Skin of body (tissue), 3 donors: ENCODE measurements around the gene STX19. TPM values are rescaled to one million over a fixed set of nuclear protein-coding genes. Genes with fewer than 3 reads are reported as not detected.
"Not testable (repeated sequence)": the region's sequence is repeated elsewhere in the genome, so short reads cannot be mapped to it uniquely, and the experiment has no call there.

Source experiments
- DNase-seq: peaks from one replicate; lab custom pipeline; 2025; lab: John Stamatoyannopoulos, UW
- small RNA-seq: library from RNA; depleted of rRNA; stranded (forward); fragments of <200 nt; gene quantifications from one replicate; pipeline ENCODE3, GENCODE V24; 2014; ENCODE audit warnings: low replicate concordance
- total RNA-seq: library from RNA; depleted of rRNA; stranded (reverse); fragments of >200 nt; gene quantifications from one replicate; pipeline ENCODE4 v1.2.3, GENCODE V29; 2014

STX19 gene
- total RNA-seq, 1 donor from 2014 or later, result 4.1 TPM

DNA sequence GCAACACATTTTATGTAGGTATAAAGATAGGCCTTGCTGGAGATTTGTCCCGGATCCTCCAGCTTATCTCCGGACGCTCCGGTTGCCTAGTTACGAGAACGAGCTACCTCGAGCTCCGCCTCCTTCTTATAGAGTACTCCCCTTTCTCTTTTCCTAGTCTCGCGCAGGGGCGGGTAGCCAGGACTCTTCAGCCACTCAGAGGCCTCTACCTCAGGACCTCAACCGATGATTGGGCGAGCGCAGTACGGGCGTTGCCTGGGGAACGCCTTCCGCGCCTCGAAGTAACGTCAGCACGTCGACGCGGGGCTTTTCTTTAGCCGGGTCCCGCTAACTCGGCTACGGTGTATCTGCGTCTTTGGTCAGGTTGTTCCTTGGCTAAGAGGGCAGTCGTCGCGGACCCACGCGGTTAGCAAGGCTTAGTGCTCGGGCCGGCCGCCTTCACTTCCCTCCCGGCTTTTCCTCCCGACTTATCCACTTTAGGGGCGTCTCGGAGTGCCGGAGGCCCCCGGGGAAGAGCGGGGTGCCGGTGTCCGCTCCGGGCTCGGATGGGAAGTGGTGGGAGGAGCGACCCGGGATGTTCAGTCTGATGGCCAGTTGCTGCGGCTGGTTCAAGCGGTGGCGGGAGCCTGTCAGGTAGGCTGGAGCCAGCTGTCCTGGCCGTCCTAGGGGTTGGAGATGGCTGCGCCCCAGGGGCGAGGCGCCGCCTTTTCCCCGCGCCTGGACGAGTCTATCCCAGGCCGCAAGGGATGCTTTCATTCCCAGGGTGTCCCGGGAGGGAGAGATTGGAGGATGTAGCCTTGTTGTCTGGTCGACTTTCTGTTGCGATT is 48.3 kb downstream of the STX19 start, which contains the start of gene ARL13B:
TSS of gene ARL13B (plus strand) at position 306 of the 827 bp plus-strand sequence. CDS start at position 575, 269 bp downstream.
- peak; percentile 99 for DNase-seq

DNA sequence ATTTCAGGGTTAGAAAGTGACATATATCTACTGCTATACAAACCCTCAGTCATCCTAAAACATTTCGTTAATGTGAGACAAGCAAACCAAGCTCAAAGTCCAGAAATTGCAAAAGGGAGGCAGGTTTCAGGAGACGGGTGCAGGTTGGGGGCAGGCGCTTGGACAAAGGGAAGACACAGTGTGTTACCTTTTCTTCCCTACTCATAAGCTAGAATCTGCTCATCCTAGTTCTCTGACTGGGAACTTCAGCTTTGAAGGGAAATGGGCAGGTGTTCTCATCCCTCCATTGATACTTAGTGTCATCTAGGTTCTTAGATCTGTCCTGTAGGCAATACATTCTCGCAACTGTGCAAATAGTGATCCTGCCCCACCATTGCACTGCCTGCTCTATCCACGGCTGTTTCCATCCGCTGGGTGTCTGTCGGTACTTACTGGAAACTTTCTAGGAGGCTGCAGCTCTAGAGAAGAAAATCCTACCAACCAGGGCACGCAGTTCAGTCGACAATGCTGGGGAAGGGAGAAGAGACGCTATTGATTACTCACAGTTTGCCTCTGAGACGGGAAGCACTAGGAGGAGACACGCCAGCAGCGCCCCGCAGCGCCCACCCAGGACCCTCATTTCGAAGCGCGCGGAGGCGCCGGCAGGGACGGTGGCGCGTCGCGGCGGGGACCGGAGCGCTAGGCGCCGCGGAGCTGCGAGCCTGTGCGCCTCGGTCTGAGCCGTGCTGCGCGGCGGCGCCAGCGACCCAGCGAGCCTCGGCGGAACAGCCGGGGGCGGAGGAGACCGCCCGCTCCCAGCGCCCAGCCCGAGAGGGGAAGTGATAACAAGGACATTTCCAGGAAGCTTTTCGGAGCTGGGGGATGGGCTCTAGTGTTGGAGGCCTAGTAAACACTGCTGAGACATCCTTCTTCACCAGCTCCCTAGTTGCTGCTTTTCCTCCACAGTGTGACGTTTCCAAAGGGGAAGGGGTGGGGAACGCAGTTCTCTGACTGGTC is 55.0 kb downstream of the STX19 start, which contains the start of gene PROS1:
TSS of gene PROS1 (minus strand) at position 766 of the 996 bp plus-strand sequence. CDS start at position 619, 147 bp downstream.
- peak; percentile 85 for DNase-seq

DNA sequence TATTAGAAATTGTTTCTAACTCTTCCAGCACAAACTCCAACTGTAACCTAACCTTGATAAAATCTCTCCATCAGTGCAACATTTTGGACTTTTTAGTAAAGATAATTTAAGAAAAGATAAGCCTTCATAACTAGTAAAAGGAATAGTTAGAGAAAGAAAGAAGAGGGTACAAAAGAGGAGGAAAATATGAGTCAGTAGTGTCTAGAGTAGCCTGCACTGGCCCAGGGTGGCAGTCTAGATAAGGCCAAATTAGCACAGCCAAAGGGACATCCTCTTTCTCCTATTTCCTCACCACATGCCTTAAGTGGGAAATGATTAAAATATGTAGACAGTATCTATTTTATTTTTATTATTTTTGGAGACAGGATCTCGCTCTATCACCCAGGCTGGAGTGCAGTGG is 58.4 kb downstream of the STX19 start:
- no peak for DNase-seq

DNA sequence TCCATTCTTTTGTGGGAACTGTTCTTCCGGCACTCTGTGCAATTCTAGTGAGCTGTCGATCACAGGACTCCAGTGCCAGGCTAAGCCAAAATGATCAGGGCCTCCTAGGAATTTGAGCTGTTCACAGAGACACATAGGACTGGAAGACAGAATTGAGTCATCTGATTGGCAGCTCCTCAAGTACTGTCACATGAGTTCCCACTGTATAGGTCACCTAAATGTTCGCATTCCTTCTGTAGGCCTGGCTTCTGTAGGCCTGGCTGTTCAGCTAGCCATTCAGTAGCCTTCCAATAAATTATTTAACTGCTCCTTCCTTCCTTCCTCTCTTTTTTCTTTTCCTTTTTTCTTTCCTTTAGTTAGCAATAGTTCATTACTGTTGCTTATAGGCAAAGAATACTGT is 59.0 kb downstream of the STX19 start:
- DNase-seq, result no peak

DNA sequence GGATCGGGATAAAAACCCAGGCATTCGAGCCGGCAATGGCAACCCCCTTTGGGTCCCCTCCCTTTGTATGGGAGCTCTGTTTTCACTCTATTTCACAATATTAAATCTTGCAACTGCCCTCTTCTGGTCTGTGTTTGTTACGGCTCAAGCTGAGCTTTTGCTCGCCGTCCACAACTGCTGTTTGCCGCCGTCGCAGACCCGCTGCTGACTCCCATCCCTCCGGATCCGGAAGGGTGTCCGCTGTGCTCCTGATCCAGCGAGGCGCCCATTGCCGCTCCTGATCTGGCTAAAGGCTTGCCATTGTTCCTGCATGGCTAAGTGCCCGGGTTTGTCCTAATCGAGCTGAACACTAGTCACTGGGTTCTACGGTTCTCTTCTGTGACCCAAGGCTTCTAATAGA is 63.3 kb downstream of the STX19 start:
- not testable (repeated sequence) for DNase-seq

Small RNA genes within 50 kb of the gene (small RNA-seq; reads per million reads assigned to genes)
- gene RF00019 (not detected), gene RNU6-511P (not detected)

Other genes with a start within 250 kb of the STX19 start
- gene PROS1, start 54.7 kb downstream of the STX19 start, total RNA-seq, result 27.0 TPM
- 10.2 TPM for gene ARL13B, start 48.4 kb downstream of the STX19 start, total RNA-seq
- gene DHFR2, start 34.3 kb upstream of the STX19 start, total RNA-seq, result 5.3 TPM
- 25.1 TPM for gene NSUN3, start 34.5 kb upstream of the STX19 start, total RNA-seq